SK-N-MC (cell line): ENCODE data around the gene TIMM10.

ENCODE experiments used
- EZH2 ChIP-seq: fragments of 200-600 bp; sonication (generic); IDR thresholded peaks from one replicate; pipeline ENCODE4 v1.6.1; 2017; ENCODE audit warnings: antibody characterized with exemption
- FOXP2 ChIP-seq: optimal IDR thresholded peaks from 2 replicates; pipeline ENCODE3; 2011; ENCODE audit warnings: mild to moderate bottlenecking, moderate library complexity; ENCODE audit not compliant: insufficient read depth; ENCODE audit errors: extremely low read length, control extremely low read depth
- POLR2AphosphoS5 ChIP-seq: IDR thresholded peaks from 2 replicates; pipeline ENCODE4 v1.6.1; 2012; ENCODE audit warnings: mild to moderate bottlenecking, low read depth, low read length, borderline replicate concordance

- TF ChIP-seq EZH2 = no peak
- TF ChIP-seq POLR2AphosphoS5 = no peak
- TF ChIP-seq FOXP2 = no peak
Measured at GRCh38 chr11:57551941-57552340, 21.4 kb upstream of the TIMM10 start.
